GM19099 (cell line): ENCODE data around the gene OSM.

Source experiments
- POLR2A ChIP-seq: IDR thresholded peaks from 3 replicates; pipeline ENCODE4 v1.6.1; 2011; ENCODE audit warnings: low read depth; ENCODE audit not compliant: insufficient read length; ENCODE audit errors: extremely low read depth

OSM gene

DNA sequence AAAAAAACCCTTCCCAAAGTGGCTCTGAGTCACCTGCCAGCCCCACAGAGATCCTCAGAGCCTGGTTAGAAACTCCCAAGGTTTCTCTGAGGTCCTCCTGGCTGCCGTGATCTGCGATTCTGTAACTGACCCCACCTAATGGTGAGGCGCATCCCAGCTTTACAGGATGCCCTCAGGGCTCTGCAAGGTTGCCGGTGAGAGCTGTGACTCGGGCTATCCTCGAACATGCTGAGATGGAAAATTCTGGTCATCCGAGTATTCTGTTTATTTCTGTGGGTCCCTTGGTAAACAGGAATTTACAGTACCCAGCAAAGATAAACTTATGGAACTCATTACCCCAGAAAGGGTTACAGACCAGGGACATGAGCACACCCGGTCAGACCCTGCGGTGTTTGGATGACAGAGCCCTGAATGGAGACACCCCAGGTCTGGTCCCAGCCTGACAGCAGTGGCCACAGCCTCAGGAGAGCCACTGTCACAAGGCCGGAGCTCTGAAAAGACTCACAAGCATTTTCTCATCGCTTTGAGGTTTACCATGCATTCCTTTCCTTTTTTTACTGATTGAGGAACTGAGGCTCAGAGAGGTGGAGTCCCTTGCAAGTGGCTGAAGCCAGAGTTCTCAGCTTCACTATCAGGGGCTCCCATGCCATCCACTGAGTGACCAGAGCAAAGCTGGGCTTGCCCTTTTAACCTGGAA is 42.3 kb downstream of the OSM start:
- no peak for TF ChIP-seq POLR2A

- TF ChIP-seq POLR2A: no peak
Measured at GRCh38 chr22:30223303-30223702, 43.3 kb downstream of the OSM start.

GRCh38 chr22:30222321-30222720 is 44.3 kb downstream of the OSM start:
- no peak for TF ChIP-seq POLR2A

DNA sequence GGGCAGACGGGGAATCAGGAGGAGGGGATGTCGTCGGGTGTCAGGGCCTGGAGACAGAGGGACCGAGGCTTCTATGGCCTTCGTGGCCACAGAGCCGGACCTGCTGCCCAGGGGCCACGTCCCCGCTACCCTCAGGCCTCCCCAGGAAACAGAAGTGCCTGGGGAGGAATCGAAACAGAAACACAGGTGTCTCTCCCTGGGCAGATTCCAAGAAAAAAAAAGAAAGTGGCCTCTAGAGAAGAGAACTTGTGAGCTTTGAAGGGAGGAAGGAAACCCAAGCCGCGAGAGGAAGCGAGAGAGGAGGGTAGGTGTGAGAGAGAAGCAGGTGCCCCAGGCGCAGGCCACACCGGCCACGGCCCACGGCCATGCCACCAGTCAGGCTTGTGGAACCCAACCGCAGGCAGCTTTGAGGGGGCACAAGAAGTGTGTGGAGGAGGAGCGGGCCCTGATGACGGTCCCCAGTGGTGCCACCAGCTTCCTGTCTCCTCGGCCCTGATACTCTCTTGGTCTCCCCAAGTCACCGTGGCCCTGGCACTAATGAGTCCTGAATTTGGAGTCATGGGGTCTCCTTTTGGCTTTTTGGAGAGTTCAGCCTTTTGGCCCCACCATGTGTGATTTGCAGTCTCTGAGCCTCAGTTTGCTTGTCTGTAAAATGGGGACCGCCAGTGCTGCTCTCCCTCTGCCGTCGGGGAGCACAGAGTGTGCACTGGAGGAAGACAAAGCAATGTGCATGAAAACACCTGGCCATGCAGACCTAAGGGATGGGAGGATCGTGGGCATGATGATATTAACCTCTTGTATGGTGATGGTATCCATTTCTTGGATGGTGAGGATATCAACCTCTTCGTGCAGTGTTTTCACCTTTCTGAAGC is 45.3 kb downstream of the OSM start:
- no peak for TF ChIP-seq POLR2A

DNA sequence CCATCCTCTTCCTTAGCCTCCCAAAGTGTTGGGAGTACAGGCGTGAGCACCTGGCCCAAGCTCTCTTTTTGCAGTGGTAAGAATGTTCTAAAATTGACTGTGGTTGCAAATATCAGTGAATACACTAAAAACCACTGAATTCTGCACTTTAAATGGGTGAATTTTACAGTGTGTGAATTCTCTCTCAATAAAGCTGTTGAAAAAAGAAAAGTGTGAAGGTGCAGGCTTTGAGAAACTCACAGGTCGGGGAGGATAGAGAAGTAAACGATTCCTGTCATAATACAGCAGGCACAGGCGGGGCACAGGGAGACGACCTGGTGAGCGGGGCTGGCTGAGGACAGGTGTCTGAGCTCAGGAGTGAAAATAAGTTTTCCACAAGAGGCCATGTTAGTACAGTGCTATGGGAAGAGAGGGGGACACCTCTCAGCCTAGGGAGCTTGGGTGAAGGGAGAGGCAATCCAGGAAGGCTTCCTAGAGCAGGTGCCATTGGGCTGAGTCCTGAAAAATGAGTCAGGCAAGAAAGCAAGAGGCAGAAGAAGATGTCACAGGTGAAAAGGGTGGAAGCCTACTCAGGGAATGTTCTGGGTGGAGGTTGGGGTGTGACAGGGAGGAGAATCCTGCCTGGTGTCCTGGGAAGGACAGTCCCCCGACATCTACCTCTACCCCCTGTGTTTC is 46.2 kb downstream of the OSM start:
- TF ChIP-seq POLR2A: no peak

DNA sequence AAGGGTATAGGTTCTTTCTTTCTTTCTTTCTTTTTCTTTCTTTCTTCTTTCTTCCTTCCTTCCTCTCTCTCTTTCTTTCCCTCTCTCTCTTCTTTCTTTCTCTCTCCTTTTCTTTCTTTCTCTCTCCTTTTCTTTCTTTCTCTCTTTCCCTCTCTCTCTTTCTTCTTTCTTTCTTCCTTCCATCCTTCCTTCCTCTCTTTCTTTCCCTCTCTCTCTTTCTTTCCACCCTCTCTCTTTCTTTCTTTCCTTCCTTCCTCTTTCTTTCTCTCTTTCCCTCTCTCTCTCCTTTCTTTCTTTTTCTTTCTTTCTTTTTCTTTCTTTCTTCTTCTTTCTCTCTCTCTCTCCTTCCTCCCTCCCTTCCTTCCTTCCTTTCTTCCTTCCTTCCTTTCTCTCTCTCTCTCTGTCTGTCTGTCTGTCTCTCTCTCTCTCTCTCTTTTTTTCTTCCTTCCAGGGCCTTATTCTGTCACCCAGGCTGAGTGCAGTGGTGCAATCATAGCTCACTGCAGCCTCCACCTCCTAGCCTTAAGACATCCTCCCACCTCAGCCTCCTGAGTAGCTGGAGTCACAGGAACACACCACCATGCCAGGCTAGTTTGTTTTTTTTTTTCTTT is 46.9 kb downstream of the OSM start:
- no peak for TF ChIP-seq POLR2A

GRCh38 chr22:30219049-30219654 is 47.5 kb downstream of the OSM start:
- no peak for TF ChIP-seq POLR2A

GRCh38 chr22:30217698-30218560 is 48.7 kb downstream of the OSM start:
- no peak for TF ChIP-seq POLR2A

DNA sequence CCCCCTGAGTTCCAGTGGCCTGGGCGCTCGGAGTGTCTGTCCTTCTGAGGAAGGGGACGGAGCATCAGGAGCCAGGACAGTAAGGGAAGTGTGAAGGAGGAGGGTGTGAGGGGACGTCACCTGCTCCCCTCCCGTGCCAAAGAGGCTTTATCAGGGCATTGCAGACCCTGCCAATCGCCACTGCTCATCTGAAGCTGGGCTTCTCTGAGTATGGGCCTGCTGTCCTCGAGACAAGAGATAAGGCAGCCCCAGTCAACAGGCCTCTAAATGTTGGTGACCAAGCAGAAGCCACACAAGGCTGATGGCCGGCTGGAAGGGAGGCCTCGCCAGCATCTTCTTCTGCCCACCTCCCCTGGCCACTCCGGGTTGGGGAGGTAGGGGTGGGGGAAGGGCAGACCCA is 49.9 kb downstream of the OSM start:
- no peak for TF ChIP-seq POLR2A

GRCh38 chr22:30214703-30215407 is 51.8 kb downstream of the OSM start:
- no peak for TF ChIP-seq POLR2A

DNA sequence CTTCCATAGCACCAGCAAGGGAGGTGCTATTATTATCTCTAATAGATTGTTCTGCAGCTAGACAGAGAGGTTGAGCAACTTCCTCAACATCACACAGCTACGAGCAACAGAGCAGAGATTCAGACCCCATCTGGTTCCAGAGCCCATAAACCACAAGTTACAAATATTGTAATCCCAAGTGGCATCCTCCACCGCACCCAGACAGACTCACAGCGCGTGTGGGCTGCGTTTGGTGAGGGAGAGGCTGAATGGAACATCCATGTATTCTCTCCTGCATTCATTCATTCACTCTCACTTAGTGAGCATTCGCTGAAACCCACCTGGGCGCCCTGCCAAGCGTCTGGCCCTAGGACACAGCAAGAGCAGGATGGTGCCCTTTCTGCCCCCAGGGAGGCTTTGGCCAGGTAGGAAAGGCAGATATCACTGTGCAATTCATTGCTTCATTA is 53.6 kb downstream of the OSM start:
- no peak for TF ChIP-seq POLR2A
